IPS-18c (cell line): ENCODE data around the gene MAML2.

Experiments
- H3K4me3 ChIP-seq: 2 replicates; pipeline ENCODE4 v1.7.0; 2013; ENCODE audit warnings: low read depth, mild to moderate bottlenecking, low read length, moderate library complexity; ENCODE audit not compliant: insufficient read depth
- H3K9me3 ChIP-seq: one replicate; pipeline ENCODE4 v1.6.1; 2013; ENCODE audit warnings: mild to moderate bottlenecking, low read length, moderate library complexity; ENCODE audit not compliant: control insufficient read depth, insufficient read depth

The MAML2 gene

GRCh38 chr11:96328395-96329010 lies 14.5 kb downstream of the MAML2 start:
- no peak overlapping the region for H3K4me3 ChIP-seq
- no peaks in the 10 kb centered on the region for H3K9me3 ChIP-seq

DNA sequence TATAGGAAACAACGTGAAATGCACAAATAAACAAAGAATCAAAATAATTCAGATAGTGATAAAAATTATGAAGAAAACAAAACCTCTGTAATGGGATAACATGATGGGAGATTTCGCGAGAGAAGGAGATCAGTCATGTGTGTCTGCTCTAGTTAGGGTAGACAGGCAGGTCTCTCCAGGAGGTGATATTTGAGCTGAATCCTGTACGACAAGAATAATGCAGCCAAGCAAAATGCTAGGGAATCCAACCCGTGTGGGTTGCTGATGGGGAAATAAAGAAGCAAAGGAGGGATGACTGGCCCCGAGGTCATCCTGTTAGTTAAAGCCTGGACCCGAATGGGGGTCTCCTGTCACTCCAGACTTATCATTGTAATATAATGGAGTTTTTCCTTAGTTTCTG lies 16.0 kb downstream of the MAML2 start:
- H3K4me3 ChIP-seq: no peak overlapping the region
- no peaks in the 10 kb centered on the region for H3K9me3 ChIP-seq

GRCh38 chr11:96324912-96325311 lies 18.1 kb downstream of the MAML2 start:
- Histone ChIP-seq H3K4me3 (no peak overlapping the region), H3K9me3 (no peaks in the 10 kb centered on the region)

DNA sequence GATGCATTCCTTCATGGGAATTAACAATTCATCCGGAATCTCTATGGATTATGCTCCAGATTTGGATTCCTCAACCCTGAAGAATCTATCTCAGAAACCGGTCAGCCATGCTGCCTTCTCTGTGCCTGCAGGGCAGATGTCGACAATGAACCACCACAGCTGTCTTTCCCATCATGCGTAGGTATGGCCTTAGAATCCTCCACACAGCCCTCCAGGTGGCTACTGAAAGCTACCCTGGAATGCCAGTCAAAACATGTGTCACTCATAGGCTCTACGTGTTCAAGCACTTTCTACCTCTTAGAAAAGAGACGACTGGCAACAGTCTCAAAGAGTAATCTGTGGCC lies 19.4 kb downstream of the MAML2 start:
- Histone ChIP-seq H3K9me3 (no peaks in the 10 kb centered on the region), H3K4me3 (no peak overlapping the region)

DNA sequence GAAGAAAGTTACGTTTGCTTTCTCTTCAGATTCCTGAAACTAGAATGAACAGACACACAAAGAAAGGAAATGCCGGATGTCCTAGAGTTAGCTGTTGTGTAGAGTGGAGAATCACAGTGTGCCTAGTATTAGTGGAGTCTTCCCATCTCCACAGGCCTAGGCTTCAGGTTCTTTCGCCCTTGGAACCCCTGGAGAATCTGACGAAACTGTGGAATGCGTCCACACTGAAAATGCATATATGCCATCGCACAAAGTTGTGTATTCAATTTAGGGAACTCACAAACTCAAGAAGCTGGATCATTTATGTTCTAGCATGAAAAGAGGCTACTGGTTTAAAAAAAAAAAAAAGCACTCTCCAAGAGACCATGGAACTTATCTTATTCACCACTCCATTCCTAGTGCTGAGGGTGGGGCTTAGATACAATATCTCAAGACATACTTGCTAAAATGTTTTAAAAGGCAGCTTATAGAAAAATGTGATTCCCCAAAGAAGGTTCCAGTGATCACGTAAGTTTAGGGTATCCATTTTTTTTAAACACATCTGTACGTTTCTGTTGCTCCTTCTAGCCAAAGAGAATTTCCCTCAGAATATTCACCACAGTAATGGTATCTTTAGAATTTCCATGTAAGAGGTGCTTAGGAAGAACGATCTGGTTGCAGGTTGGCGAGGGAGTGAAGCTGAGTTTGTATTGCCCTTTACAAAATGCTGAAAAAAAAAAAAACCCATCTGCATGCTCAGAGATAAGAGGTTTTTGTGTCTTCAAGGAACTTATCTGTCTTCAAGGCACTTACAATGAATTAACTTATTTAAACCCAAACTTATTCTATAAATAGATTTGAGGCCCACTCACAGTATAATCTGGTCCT lies 20.0 kb downstream of the MAML2 start:
- H3K4me3 ChIP-seq: no peak overlapping the region

GRCh38 chr11:96321091-96321490 lies 21.9 kb downstream of the MAML2 start:
- no peak overlapping the region for H3K4me3 ChIP-seq
- H3K9me3 ChIP-seq: no peaks in the 10 kb centered on the region

More for the DNA sequence above, 20.0 kb downstream of the MAML2 start:
- H3K9me3 ChIP-seq: no peaks in the 10 kb centered on the region

DNA sequence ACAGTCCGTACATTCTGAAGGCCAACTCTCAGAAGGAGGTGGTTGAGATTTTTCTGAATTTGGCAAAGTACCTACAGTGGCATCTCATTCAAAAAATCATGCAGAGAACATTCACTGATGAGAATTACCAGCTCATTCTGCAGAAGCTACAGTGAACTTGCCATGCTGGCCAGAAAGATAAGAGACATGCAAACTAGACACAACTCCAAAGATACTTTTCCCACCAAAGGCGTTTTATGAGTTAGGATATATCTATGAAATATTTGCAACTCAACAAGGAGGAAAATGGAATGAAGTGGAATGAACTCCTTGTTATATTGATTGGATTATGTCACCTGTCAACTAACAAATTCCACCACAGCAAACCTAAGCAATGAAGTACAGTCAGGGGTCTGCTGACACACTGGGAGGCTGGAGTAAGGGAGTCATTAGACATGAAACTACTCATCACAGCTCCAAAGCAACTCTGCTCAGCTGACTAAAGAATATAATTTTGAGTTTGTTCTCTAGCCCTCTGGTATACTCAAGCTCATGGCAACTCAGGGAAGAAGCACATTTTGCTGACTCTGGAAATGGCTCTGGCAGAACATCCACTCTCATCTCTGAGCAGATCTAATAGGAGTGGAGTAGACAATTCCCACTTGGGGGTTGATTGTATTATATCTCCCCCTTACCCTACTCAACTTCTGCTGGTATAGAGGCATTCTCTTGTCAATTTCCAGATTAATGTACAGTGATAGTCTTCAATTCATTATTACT lies 22.9 kb downstream of the MAML2 start:
- H3K4me3 ChIP-seq: no peak overlapping the region

DNA sequence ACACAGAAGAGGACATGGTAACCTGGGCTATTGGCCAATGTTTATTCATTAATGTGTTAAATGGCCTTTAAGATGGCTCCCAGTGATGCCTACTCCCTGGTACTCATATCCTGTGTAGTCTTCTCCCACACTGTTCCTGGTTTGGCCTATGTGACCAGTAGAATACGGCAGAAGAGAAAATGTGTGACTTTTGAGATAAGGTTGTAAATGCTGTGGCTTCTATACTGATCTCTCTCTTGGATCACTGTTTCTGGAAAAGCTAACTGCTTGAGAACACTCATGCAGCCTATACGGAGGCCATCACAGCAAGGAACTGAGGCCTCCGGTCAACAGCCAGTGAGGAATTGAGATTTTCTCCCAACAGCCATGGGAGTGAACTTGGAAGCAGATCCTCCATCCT lies 24.1 kb downstream of the MAML2 start:
- no peak overlapping the region for H3K4me3 ChIP-seq
- H3K9me3 ChIP-seq: no peaks in the 10 kb centered on the region

More for the DNA sequence above, 22.9 kb downstream of the MAML2 start:
- no peaks in the 10 kb centered on the region for H3K9me3 ChIP-seq

GRCh38 chr11:96318399-96318798 lies 24.6 kb downstream of the MAML2 start:
- Histone ChIP-seq H3K9me3 (no peaks in the 10 kb centered on the region), H3K4me3 (no peak overlapping the region)

GRCh38 chr11:96317985-96318384 lies 25.0 kb downstream of the MAML2 start:
- H3K9me3 ChIP-seq: no peaks in the 10 kb centered on the region
- no peak overlapping the region for H3K4me3 ChIP-seq

DNA sequence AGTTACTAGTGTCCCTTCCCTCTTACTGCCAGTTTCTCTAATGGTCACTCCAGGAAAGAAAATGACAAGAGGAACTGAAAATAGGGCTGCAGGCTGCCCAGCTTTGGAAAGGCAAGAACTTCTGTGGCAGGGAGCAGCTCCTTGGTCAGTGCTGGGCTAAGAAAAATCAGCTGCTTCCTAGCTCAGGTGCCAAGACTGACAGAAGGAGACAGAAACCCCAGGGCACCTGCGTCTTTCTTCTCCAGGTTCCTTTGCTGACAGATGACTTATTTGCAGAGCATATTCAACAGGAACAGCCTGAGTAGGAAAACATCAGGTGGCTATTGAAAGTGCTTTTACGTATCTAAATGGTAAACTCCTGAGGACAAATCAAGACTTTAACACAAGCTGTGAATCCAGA lies 25.4 kb downstream of the MAML2 start:
- Histone ChIP-seq H3K4me3 (no peak overlapping the region), H3K9me3 (no peaks in the 10 kb centered on the region)

- Histone ChIP-seq H3K9me3 (no peaks in the 10 kb centered on the region), H3K4me3 (no peak overlapping the region)
These were observed 26.1 kb downstream of the MAML2 start for GRCh38 chr11:96316869-96317268.

GRCh38 chr11:96315476-96315875 lies 27.5 kb downstream of the MAML2 start:
- Histone ChIP-seq H3K9me3 (no peaks in the 10 kb centered on the region), H3K4me3 (no peak overlapping the region)

DNA sequence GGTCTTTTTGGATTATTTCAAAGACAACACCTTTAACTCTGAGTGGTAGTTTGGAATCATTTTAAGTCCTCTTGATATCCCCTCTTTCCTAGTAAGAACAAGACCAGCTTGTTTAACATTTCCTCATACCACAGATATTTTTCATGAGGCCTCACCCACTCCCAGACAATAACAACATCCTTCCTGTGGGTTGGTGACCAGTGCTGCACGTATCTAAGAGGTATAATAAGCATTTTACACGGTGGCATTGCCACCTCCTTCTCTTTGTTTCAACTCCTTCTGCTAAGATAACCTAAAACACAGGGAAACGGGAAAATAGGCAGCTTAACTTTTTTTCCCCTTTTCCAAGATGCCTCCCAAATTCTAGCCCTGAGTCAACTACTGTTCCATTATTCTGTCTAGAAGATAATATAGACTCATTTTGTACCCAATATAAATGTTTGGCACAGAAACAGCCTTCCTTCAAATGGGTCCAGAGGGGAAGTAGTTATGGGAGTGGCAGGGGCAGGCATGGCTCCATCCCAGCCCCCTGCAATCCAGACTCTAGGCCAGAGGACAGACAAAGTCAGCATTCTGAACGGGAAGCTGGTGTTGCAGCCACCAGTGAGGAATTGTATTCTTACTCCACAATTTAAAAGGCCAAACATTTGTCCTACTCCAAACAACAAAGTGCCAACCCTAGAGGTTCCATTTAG lies 28.5 kb downstream of the MAML2 start:
- Histone ChIP-seq H3K9me3 (no peaks in the 10 kb centered on the region), H3K4me3 (no peak overlapping the region)

GRCh38 chr11:96313163-96313562 lies 29.8 kb downstream of the MAML2 start:
- Histone ChIP-seq H3K9me3 (no peaks in the 10 kb centered on the region), H3K4me3 (no peak overlapping the region)

GRCh38 chr11:96311120-96311568 lies 31.9 kb downstream of the MAML2 start:
- no peaks in the 10 kb centered on the region for H3K9me3 ChIP-seq
- no peak overlapping the region for H3K4me3 ChIP-seq

- Histone ChIP-seq H3K4me3 (no peak overlapping the region), H3K9me3 (no peaks in the 10 kb centered on the region)
These were observed 32.8 kb downstream of the MAML2 start for GRCh38 chr11:96310236-96310635.
